GM21576 (cell line): Measurements from ENCODE around the gene C11orf65.
"Not testable (repeated sequence)": the region's sequence is repeated elsewhere in the genome, so short reads cannot be mapped to it uniquely, and the experiment has no call there.

Experiments
- ATAC-seq: cut with Tn5 transposase; IDR thresholded peaks from one replicate; pipeline ENCODE4 v1.9.1; 2021; ENCODE audit warnings: mild to moderate bottlenecking, moderate library complexity; ENCODE audit not compliant: unreplicated experiment

The C11orf65 gene

DNA sequence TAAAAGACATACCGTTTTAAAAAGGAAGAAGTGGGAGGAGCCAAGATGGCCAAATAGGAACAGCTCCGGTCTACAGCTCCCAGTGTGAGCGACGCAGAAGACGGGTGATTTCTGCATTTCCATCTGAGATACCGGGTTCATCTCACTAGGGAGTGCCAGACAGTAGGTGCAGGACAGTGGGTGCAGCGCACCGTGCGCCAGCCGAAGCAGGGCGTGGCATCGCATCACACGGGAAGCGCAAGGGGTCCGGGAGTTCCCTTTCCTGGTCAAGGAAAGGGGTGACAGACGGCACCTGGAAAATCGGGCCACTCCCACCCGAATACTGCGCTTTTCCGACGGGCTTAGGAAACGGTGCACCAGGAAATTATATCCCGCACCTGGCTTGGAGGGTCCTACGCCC lies 93.8 kb downstream of the C11orf65 start:
- ATAC-seq: not testable (repeated sequence)

- ATAC-seq: no peak
Measured at GRCh38 chr11:108370990-108371389, 96.3 kb downstream of the C11orf65 start.

DNA sequence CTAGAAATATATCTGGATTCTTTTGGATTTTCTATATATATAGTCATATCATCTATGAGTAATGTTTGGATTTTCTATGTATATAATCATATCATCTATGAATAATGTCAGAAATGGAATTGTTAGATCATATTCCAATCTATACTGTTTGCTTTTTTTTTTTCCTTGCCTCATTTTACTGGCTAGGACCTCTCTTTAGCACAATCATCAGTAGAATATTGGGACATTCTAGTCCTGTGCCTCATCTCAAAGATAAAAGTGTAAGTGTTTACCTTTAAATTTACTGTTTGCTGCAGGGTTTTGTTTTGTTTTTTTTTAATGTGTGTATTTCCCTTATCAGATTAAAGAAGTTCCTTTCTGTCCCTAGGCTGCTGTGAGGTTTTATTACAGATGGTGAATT lies 97.0 kb downstream of the C11orf65 start:
- no peak for ATAC-seq

DNA sequence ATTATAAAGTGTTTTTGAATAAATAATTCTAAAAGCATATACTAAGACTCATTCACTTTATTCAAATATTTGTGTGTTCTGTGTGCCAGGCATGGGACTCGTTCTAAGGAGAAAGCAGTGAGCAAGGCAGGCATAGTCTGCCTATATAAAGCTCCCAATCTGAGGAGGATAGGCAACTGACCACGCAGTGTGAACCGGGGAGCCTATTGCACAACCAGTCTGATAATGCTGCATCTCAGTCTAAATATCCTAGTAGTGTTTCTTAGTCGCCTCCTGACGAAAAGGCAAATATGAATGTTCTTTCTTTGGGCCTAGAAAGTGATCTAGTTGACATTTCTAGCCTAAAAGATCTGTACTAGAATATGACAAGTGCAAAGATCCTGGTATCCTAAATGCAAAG lies 98.3 kb downstream of the C11orf65 start:
- ATAC-seq: no peak

- no peak for ATAC-seq
Measured at GRCh38 chr11:108368134-108368533, 99.2 kb downstream of the C11orf65 start.

DNA sequence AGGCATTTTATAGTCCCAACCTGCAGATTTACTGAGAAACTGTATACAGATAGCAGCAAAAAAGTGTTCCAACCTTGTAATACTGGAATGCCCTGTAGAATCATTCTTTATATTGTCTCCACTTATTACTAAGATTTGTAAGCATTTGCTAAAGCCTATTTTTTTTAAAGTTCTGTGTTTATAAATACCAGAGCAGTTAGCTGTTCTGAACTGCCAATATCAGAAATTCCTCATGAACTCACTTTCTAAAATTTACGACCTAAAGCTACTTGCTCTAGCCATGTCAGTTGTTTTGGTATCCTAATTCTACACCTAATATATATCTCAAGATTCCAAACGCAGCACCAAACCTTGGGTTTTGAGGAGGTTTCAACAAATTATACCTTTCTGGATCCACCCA lies 103.2 kb downstream of the C11orf65 start:
- no peak for ATAC-seq

DNA sequence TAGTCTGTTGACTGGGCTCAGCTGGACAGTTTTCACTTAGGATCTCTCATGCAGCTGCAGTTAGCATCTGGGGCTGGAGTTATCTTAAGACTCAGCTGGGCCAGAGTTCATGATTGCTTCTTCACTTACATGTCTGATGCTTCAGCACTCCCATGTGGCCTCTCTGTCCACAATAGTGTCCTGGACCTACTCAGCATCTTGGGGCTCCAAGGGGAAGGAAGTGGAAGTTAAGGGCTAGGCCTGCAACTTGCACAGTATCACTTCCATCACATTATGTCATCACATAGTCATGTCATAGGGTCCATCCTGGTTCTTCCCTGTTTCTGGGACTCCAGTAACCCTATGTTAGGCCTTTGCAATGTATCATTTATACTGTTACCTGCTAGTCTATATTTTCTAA lies 115.9 kb downstream of the C11orf65 start:
- ATAC-seq: no peak

GRCh38 chr11:108346451-108346850 lies 120.9 kb downstream of the C11orf65 start:
- no peak for ATAC-seq

GRCh38 chr11:108345767-108346166 lies 121.6 kb downstream of the C11orf65 start:
- ATAC-seq: no peak

DNA sequence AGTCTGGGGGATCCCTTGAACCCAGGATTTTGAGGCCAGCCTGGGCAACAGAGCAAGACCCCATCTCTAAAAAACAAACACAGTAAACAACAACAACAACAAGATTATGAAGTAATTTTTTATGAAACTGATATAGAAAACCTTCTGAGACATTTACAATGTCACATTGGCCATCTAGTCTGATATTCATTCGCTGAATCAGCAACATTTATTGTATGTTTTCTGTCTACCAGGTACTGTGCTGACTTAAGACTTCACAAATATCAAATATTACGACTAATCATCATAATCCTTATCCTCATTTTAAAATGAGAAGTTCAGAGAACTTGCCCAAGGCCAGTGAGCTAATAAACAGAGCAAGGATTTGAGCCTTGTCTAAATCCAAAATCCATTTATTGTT lies 123.6 kb downstream of the C11orf65 start:
- ATAC-seq: no peak

DNA sequence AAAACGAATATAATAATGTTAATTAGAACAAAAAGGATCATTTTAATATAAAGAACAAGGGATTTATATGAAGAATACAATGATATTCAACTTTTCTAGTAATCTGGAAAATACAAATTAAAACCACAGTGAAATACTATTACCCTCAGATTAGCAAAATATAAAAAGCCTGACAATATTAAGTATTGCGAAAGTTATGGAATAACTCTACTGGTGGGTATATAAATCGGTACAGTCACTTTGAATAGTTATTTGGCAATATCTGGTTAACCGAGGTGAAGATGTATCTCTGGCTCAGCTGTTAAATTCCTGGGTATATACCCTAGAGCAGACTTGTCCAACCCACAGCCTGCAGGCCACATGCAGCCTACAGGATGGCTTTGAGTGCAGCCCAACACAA lies 125.7 kb downstream of the C11orf65 start:
- no peak for ATAC-seq

DNA sequence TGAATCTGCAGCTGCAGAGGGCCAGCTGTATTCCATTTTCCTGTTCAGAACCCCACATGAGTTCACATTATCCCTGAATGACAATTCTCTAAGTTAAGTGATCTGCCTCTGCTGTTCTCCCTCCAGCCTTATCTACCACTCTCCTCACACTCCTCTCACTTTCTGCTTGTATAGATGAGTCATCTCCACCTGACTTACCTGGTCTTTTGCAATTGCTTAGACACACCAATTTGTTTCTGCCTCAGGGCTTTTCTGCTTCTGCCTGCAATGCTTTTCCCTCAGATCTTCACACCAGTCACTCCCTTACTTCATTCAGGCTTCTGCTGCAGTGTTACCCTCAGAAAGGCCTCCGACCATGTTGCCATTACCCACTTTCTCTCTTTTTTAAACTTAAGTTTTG lies 126.4 kb downstream of the C11orf65 start:
- no peak for ATAC-seq

DNA sequence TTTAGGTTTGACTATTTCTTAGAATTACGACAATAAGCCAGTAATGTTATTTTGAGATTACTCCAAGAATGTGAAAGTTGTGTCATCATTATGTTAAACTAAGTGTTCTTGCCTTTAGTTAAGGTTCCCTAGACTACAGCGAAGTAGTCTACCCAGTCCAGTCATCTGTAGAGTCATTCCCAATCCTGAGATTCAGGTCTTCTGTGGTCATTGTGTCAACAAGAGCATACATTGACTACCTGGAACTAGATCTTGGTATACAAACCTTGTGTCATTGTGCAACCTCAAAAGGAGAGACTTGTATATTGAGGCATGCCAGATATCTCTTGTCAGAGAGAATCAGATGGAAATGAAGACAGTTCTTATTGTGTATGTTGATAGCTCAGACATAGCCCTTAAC lies 128.6 kb downstream of the C11orf65 start:
- ATAC-seq: no peak

GRCh38 chr11:108333403-108333899 lies 133.9 kb downstream of the C11orf65 start:
- no peak for ATAC-seq
